Hematopoietic multipotent progenitor cell treated with erythropoietin and hydrocortisone succinate and interleukin-3 and kit ligand, for 6 days (in vitro differentiated cells): ENCODE data around the gene RABGAP1.
A peak's percentile ranks its signal among the peaks of the same experiment; 100 is the strongest.

Source experiments
- DNase-seq: peaks from one replicate; pipeline ENCODE4 v3.0.0-alpha.2; 2015

Gene RABGAP1

DNA sequence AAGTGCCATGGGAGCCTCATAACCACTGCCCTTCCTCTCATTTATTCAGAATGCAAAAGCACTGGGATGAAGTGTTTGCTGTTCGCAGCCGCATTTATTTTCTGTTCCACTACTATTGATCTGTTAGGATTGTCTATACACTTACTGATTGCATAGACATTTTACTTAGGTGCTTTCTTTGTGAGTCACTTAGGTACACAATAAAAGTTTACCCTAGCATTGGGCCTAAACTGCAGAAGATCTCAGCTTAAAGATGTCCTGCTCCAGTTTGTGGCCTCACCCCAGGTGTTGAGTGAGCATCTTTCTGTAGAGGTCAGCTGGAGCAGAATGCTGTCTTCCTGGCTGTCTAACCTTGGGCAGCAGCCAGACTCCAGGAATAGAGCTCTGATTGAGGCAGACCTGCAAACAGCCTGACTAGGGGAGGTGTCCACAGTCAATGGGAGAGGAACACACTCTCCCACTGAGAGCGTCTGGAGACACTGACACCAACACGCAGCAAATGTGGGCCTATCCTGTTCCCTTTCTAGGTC is 146.6 kb downstream of the RABGAP1 start:
- no peak for DNase-seq

- DNase-seq = peak; percentile 21
Observed at GRCh38 chr9:123089040-123089439, 148.2 kb downstream of the RABGAP1 start.

- no peak for DNase-seq
Observed at GRCh38 chr9:123089790-123090189, 149.0 kb downstream of the RABGAP1 start.

DNA sequence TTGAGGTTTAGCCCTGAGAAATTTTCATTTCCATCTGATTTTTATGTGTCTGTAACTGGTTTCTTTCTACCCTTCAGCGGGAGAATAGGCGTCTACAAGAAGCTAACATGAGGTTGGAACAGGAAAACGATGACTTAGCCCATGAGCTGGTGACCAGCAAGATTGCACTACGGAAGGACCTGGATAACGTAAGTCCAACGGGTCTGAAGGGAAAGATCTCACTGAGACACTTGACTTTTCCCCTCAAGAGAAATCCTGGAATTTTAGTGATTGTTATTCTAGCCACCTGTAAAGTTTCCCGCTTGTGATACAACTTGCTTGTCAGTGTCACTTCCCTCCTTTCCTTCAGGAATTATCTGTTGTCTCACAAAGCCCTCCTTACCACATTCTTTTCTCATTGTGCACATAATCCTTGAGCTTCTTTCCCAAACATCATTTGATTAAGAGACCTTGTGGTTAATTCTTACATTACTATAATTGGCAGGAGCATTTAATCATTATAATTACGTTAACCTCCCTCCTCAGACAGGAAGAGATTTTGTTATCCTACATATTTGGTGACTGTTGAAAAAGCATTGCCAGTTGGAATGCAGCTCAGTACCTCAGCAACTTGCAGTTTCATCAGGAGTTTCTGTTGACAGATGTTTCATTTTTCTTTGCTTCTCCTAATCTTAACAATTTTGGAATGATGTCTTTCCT is 149.5 kb downstream of the RABGAP1 start:
- no peak for DNase-seq

GRCh38 chr9:123090956-123091355 is 150.1 kb downstream of the RABGAP1 start:
- no peak for DNase-seq

GRCh38 chr9:123091459-123091858 is 150.6 kb downstream of the RABGAP1 start:
- peak; percentile 31 for DNase-seq

GRCh38 chr9:123093141-123093540 is 152.3 kb downstream of the RABGAP1 start:
- DNase-seq = no peak

DNA sequence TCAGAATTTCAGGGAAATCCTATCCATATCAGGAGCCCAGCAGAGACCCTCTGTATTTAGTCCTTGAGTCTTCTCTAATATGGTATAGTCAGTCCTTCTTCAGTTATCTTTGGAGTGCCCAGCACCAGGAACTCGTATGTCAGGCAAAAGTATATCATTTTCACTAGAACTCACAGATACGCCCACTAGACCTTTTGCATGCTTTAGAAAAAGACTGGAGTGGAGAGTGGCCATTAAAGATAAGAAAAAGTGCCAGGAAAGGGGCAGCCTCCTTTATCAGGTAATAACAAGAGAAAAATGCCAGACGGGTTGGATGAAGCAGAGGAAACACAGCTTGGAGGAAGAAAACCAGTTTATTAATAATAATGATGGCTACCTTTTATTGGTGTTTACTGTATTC is 156.2 kb downstream of the RABGAP1 start:
- peak; percentile 67 for DNase-seq

- DNase-seq = no peak
Observed at GRCh38 chr9:123097430-123098095, 156.7 kb downstream of the RABGAP1 start.

GRCh38 chr9:123098096-123098459 is 157.3 kb downstream of the RABGAP1 start:
- DNase-seq = no peak

DNA sequence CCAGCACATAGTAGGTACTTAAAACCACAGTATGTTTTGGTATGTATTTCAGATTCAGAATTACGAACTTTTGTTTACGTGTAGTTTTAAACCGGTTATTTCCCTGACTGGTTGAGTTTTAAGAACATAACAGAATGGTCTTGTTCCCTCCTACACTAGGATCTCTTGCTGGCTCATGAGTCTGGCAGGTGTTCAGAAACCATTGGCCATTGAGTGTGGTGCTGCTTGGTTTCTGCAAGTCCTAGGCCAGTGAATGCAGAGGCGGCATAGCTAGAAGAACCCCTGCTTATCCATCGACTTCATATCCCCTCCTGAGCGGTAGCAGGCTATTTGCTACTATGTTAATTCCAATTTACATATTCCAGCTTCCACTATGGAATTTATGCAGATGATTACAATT is 158.2 kb downstream of the RABGAP1 start:
- no peak for DNase-seq

GRCh38 chr9:123099548-123099947 is 158.7 kb downstream of the RABGAP1 start:
- no peak for DNase-seq

- DNase-seq = peak; percentile 21
Observed at GRCh38 chr9:123102375-123103113, 161.7 kb downstream of the RABGAP1 start.

DNA sequence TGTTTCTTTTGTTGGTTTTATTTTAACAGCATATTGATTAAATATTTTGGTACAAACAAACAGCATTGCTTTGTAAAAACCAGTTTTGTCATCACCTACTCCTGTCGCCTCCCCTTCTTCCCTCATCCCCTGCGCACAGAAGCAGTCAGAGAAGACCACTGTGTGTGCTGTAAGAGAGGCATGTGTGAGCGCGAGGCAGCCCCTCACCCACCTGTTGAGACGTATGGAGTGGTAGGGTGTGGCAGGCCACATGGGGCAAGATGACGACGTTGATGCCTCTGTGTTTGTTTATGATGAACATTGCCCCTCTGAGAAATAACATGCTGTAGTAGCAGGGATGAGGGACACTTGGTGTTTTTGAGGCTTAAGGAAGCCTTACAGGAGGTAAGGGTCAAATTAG is 164.0 kb downstream of the RABGAP1 start:
- DNase-seq = no peak

- no peak for DNase-seq
Observed at GRCh38 chr9:123105490-123105889, 164.7 kb downstream of the RABGAP1 start.

DNA sequence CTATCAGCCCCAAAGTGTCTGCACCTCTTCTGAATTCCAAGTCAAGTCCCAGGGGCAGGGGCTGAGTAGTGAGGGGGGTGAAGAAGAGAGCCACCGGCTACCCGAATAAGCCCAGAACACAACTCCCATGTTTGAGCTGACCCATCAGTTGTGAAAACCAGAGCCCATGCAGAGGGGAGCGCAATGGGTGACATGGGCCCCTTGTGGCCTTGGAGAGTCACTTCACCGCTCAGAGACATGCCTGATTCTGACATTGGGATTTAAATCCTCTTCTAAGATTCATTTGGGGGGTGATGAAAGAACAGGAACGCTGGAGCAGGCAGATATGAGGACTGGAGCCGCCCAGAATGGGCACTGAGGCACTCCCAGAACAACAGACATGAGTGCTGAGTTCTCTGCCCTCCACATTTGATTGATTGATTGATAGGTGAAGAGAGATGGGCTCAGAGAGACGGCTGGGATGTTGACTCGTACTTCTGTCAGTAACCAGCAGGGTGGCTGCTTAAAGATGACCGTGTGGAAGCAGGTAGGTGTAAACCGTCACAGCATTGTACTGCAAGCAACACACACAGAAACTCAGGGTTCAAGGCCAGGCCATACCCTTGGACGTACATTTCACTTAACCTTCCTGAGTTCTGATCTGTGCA is 166.9 kb downstream of the RABGAP1 start:
- no peak for DNase-seq

DNA sequence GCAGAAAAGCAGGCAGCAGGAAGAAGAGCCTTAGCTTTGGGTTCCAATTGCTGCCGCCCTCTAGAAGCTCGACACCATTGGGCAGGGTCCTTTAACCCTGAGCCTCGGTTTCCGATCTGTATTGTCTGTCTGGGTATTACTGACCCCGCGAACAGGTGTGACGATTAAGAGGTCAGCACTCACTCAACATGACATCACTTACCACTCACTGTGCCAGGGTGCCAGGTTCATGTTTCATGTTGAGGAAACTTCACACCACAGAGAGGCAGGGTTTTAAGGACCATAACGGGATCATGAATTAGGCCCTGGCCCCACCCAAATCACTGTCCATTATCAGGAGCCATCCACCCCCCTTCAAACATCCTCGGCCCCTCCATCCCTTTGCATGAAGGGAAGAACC is 168.2 kb downstream of the RABGAP1 start:
- no peak for DNase-seq

- no peak for DNase-seq
Observed at GRCh38 chr9:123109540-123110279, 168.9 kb downstream of the RABGAP1 start.

GRCh38 chr9:123111427-123112014 is 170.7 kb downstream of the RABGAP1 start:
- peak; percentile 7 for DNase-seq

- peak; percentile 16 for DNase-seq
Observed at GRCh38 chr9:123112015-123112975, 171.5 kb downstream of the RABGAP1 start.

DNA sequence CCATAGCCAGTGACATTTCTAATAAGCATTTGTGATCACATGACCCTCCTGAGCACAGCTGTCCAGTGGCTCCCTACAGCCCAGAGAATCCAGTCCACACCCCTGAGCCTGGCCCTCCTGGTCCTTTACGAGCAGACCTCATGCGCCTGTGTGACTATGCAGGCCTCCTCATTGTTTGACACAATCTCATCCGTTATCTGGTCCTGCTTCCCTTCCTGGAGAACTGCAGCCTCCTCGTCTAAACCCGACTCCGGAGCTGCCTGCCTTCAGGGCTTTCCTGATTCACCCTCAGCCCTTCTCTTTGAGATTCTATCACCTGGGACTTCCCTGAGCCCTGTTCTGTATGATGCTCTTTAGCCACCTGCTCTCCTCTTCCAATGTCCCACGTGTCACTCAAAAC is 172.4 kb downstream of the RABGAP1 start:
- no peak for DNase-seq
